GM19328 (cell line): Measurements from ENCODE around the gene DMD.
"Not testable (repeated sequence)": the region's sequence is repeated elsewhere in the genome, so short reads cannot be mapped to it uniquely, and the experiment has no call there.

ENCODE experiments used
- ATAC-seq: cut with Tn5 transposase; IDR thresholded peaks from one replicate; pipeline ENCODE4 v1.9.1; 2021; ENCODE audit warnings: mild to moderate bottlenecking, moderate library complexity; ENCODE audit not compliant: unreplicated experiment

DMD gene

GRCh38 chrX:33211356-33212260 lies at the start of gene DMD:
Gene DMD (minus strand): TSS chrX:33211549. CDS start chrX:33211312, 237 bp downstream.
- no peak for ATAC-seq

DNA sequence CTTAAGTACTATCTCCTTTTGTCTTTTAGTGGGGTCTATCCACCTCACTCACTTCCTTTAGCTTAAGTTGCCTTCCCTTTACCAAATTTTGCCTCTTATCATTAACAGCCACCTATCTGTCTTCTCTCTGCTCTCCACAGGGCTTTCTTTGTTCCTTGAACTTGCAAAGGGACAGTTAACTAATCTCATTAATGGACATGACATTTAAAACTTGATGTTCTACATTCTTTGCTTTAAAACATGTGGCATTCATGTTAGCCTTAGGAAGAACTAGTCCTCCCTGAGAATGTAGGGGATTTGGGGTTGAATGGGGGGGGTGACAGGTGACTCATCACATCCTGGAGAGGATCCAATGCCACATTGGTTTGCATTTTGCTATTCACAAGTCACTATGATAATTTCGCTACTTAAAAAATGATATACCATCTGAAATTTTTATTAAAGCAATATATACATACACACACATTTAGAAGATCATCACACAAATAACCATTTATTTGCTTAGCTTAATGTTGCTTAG lies 41.0 kb upstream of the DMD start:
- ATAC-seq: no peak

GRCh38 chrX:33218819-33219218 lies 7.5 kb upstream of the DMD start:
- no peak for ATAC-seq

GRCh38 chrX:33210156-33210555 lies 1.2 kb downstream of the DMD start:
- ATAC-seq: no peak

GRCh38 chrX:33207056-33207455 lies 4.3 kb downstream of the DMD start:
- ATAC-seq: no peak

- ATAC-seq: no peak
These were observed 6.0 kb downstream of the DMD start for GRCh38 chrX:33205321-33205720.

DNA sequence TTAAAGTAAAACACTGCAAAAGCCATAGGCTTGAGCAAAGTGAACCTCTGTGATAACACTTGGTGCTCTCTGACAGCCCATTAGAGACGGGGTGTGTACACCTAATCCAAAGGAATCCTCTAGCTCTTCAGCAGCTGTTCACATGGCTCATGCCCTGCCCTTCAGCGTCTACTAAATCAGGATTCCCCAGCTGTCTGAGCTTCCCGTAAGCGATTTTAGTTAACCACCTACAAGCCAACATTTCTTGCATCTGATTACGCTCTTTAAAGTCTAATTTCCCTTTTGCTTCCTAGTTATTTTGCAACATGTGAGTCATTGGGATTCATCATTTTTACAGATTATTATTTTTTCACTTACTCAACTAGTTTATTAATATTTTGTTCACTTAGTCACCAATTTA lies 6.5 kb downstream of the DMD start:
- ATAC-seq: no peak

DNA sequence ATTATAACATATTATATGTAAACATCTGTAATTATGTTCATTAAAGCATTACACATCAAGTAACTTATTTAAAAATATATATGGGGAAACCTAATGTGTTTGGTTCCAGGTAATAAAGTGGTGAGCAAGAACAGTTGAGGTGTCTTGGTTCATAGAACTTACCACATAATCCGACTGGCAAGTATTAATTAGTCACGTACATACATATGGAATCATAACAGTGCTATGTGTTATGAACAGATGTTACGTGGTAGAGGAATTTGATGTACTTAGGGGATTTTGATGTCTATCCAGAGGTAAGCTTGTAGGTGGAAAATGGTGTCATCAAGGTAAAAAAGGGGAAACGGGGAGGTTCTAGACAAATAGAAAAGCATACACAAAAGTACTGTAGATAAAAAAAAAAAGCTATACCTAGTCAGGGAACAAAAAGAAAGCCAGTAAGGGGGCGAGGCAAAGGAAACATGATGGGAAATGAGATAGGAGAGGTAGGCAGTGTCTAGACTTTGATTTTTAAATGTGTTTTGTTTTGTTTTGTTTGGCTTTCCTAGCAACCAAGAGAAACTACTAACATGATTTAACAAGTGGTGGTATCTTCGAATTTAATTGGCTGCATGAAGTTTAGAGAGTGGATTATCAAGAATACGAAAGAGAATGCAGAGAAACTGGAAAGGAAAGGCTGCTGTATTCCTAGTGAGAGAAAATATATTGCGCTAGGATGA lies 12.6 kb downstream of the DMD start:
- ATAC-seq: no peak

DNA sequence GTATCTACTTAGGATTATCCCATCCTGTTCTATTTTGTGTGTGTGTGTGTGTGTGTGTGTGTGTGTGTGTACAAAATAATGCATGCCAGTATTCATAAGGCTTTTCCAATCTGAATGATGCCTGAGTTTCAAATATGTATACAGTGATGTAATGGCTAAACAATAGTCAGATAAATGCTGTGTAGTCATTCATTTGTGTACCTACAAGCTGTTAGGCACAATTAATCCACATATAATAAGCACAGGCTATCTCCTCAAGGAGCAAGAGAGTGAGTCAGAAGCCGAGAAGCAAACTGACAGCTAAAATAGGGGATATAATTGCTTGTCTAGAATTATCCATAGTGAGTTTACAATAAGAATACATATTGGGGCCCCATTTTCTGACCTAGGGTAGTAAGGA lies 15.7 kb downstream of the DMD start:
- no peak for ATAC-seq

- ATAC-seq: no peak
These were observed 16.4 kb downstream of the DMD start for GRCh38 chrX:33194876-33195433.

DNA sequence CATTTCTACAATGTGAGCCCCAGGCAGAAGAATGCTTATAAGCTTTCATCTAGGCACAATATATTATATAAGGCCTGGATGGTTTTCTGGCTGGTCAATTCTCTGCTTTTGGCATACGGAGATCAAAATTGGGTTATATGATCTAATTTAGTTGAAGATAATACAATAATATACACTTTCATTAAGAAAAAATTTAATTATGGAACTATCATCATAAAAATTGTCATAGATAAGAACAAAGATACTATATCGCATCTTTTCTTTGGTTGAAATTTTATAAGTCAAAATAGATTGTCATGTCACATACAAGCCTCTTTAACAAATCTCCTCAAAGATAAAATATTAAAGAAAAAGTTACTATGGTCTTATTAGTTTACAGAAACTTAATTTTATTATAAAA lies 17.1 kb downstream of the DMD start:
- no peak for ATAC-seq

DNA sequence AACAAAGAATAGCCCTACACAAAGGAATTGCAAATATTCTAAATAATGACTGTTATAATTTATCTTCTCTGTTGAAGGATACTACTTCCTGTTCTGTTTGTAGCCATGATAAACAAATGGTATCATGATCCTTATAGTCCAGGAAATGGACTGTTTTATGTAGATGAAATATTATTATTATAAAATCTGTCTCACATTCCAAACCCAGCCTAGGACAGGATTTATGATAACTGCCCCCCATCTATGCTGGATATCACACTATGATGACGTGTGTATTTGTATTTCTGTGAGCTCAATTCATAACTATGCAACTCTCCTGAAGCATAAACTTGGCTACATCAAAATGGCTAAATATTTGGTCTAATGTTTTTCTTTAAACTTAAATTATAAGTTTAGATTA lies 21.3 kb downstream of the DMD start:
- ATAC-seq: no peak

DNA sequence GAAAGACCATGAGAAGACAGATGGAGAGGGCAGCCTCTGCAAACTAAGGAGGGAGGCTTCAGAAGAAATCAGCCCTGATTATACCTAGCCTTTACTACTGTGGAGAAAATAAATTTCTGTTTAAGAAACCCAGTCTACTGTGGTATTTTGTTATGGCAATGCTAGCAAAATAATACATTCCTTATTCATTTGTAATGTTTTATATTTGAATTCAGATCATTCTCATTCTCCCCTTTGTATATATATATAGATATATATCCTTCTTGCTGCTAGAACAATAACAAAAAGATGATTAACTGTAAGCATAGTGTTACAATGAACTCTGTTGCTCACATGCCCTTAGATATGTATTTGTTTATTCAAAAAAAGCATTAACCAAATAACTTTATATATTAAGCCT lies 22.5 kb downstream of the DMD start:
- no peak for ATAC-seq

DNA sequence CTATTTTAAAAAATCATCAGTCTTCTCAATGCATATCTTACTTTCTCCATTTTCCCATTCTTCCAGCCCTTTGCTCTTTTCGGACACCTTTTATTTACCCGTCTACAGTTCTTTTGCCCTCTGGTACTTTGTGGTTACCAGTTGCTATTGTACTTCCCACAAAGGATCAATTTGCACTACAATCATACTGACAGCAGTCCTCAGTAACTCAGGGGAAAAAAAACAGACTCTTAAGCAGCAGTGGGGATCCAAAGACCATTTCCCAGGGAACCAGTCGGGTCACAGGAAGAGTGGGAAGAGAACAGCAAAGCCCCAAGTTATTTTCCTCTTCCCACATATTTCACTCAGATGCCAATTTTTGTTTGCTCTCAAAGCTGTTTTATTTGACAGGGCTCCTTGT lies 23.1 kb downstream of the DMD start:
- no peak for ATAC-seq

- not testable (repeated sequence) for ATAC-seq
These were observed 26.5 kb downstream of the DMD start for GRCh38 chrX:33184803-33185202.

DNA sequence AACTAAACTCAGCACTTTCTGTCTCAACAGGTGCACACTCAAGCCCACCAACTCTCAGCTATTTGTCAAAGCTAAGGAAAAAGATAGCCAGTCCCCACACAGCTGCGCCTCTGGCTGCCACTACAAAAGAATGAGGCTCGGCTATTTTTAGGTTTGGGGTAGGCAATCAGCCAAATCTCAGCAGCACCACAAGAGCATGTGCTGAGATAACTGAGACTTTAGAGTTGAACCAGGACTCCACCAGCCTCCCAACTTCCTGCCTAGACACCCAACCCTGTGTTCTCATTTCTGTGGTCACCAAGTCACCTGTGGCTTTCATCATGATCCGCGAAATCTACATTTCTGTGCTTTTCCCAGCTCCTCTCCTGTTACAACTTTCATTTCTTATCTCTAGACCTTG lies 28.0 kb downstream of the DMD start:
- ATAC-seq: no peak

DNA sequence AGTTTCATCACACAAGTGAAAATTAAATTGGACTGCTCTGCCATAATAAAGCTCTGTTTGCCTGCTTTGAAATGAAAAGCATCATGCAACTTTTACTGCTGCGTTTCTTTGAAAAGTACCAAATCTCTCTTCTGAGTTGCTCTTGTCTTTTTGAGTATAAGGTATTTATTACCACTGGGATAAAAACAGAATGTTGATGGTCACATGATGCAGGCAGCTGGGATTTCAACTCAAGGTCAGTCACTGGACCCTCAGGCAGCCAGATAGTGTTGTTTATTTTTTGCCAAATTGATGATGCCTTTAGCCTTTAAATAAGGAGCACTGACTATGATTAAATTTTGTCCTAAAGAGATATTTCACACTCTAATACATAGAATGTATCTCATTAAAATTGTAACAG lies 32.7 kb downstream of the DMD start:
- no peak for ATAC-seq

DNA sequence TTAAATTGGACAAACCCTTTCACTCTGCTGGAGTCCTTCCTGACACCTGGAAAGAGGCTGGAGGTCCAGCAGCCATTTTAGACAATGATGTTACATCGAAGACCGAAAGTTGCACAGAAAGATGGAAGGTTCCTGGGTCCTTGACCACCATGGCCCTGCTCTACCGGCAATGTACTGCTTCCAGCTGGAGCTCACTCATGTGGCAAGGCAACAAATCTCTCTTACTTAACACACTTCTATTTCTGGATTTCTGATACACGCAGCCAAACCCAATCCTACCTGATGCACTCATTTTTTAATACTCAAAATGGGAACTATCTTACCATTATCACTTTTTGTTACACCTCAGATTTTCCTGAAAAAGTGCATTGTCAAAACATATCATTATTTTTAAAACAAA lies 33.1 kb downstream of the DMD start:
- ATAC-seq: no peak

GRCh38 chrX:33175201-33175600 lies 36.1 kb downstream of the DMD start:
- ATAC-seq: no peak

DNA sequence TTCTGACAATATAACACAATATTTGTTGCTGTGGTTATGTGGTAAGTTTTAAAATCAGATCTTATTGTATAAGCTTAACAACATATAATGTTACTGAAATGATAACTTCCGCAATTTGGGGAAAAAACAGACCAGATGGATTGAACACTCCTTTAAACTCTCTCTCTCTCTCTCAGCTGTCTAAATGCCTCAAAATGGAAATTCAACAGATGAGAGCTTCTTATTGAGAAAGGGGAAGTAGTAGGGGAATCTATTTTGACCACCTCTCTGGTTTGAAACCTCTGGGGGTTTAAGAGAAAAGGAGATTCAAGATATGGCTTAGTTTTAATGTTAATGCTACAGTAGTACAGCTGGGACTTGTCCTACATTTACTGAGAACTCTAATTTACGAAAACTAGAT lies 40.3 kb downstream of the DMD start:
- ATAC-seq: no peak

DNA sequence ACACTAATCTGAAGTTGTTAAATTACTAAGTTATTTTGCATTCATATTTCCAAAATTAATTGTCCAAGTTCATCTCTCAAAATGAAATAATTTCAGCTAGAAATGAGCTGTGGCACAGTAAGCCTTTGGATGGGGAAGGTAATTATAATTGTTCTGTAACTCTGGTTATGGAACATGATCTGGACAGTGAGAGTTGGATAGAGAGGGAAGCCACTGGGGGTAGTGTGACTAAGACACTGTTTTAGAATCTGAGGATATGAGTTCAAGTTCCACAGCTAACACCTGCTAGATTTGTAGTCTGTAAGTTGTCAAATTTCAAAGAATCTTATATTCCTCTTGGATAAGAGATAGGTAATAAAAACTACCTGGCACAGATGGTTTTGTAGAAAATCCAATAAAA lies 49.5 kb downstream of the DMD start:
- no peak for ATAC-seq

GRCh38 chrX:33160273-33160672 lies 51.1 kb downstream of the DMD start:
- no peak for ATAC-seq
